ENCODE measurements around the gene CEP55. TPM values are rescaled to one million over a fixed set of nuclear protein-coding genes. Genes with fewer than 3 reads are reported as not detected.
A peak's percentile ranks its signal among the peaks of the same experiment; 100 is the strongest.

Gene CEP55
- total RNA-seq, 1 donor from 2014 or later: 0.53 TPM

DNA sequence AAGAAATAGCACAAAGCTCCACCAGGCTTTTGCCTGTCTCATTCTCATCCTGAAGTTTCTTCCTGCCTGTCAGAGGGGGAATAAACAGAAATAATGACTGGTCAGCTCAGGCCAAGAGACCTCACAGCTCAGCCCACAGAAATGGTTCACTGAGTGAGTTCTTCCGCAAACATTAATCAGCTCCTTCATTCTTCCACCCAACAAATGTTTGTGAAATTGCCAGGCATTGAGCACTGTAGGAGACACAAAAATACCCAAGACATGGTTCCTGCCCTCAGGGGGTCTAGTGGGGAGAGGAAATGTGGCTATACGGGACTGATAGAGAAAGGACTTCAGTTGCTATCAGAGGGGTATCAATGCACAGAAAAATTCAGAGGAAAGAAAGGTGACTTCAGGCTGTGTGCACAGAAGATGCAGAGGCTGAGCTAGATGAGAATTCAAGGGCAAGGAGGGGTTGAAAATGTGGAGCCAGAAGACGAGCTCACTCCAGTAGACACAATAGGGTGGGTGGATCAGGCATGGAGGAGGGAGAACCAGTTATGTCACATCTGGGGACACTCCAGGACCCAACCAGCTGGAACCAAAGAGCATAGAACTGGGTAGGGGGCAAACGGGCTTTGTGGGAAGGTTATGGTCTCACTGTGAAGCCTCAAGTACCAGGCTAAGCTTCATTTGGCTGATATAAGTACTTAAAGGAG, 35.2 kb upstream of the CEP55 start:
- TF ChIP-seq, protein P1, sequence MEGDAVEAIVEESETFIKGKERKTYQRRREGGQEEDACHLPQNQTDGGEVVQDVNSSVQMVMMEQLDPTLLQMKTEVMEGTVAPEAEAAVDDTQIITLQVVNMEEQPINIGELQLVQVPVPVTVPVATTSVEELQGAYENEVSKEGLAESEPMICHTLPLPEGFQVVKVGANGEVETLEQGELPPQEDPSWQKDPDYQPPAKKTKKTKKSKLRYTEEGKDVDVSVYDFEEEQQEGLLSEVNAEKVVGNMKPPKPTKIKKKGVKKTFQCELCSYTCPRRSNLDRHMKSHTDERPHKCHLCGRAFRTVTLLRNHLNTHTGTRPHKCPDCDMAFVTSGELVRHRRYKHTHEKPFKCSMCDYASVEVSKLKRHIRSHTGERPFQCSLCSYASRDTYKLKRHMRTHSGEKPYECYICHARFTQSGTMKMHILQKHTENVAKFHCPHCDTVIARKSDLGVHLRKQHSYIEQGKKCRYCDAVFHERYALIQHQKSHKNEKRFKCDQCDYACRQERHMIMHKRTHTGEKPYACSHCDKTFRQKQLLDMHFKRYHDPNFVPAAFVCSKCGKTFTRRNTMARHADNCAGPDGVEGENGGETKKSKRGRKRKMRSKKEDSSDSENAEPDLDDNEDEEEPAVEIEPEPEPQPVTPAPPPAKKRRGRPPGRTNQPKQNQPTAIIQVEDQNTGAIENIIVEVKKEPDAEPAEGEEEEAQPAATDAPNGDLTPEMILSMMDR (IDR thresholded peaks at IDR 0.05; ENCODE audit: insufficient read depth, low read length, severe bottlenecking): no peak
- Histone ChIP-seq H3K27me3 (ENCODE audit: control insufficient read depth, insufficient read depth, low read length) (no peaks in the 10 kb centered on the region), H3K4me3 (ENCODE audit: low read depth, low read length) (no peak overlapping the region), H3K36me3 (ENCODE audit: control insufficient read depth, insufficient read depth, low read length) (peaks cover 15% of the 10 kb centered on the region)
- no peak for FAIRE-seq
- DNase-seq (ENCODE audit: low read depth): no peak

GRCh38 chr10:93461807-93462178, 34.6 kb upstream of the CEP55 start:
- FAIRE-seq (no peak), DNase-seq (ENCODE audit: low read depth) (peak; percentile 80)

DNA sequence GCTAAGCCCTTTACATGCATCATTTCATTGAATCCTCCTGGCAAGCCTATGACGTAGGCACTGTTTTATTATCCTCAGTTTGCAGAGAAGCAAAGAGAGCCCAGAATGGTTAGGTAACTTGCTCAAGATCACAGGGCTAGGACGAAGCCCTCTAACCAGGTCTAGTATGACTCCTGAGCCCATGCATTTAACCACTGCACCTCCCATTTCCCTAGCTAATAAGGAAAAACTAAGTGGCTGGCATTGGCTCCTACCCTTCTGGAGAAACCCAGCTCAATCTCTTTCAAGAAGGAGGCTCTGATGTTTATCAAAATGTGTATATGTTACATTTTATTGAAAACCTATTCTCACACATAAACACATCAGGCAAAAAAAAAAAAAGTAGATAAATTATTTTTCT, 34.0 kb upstream of the CEP55 start:
- FAIRE-seq (no peak), DNase-seq (ENCODE audit: low read depth) (no peak)
- Histone ChIP-seq H3K27me3 (ENCODE audit: control insufficient read depth, insufficient read depth, low read length) (no peaks in the 10 kb centered on the region), H3K36me3 (ENCODE audit: control insufficient read depth, insufficient read depth, low read length) (peaks cover 8% of the 10 kb centered on the region), H3K4me3 (ENCODE audit: low read depth, low read length) (no peak overlapping the region)
- TF ChIP-seq, protein P1 (IDR thresholded peaks at IDR 0.05; ENCODE audit: insufficient read depth, low read length, severe bottlenecking): no peak

More at GRCh38 chr10:93461807-93462178, 34.6 kb upstream of the CEP55 start:
- no peak overlapping the region for H3K4me3 ChIP-seq (ENCODE audit: low read depth, low read length)
- peaks cover 12% of the 10 kb centered on the region for H3K36me3 ChIP-seq (ENCODE audit: control insufficient read depth, insufficient read depth, low read length)
- H3K27me3 ChIP-seq (ENCODE audit: control insufficient read depth, insufficient read depth, low read length): no peaks in the 10 kb centered on the region
- TF ChIP-seq, protein P1 (IDR thresholded peaks at IDR 0.05; ENCODE audit: insufficient read depth, low read length, severe bottlenecking): no peak

DNA sequence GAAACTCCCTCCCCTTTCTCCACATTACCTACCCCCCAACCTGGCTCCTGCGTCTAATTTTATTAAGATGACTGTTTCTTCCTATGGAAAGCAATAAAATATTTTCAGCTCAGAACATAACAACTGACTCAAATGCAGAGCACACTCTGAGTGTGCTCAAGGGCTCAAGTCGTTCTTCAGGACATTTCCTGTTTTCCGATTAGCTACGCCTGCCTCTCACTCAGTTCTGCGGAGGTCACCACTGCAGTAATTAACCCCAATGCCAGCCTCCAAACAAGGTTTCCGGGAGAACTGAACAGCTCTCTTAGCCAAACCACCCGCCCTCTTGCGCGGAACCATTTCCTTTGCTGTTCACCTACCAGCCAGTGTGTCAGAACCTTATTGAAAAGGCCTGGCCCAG, 33.5 kb upstream of the CEP55 start:
- Histone ChIP-seq H3K36me3 (ENCODE audit: control insufficient read depth, insufficient read depth, low read length) (peaks cover 7% of the 10 kb centered on the region), H3K27me3 (ENCODE audit: control insufficient read depth, insufficient read depth, low read length) (no peaks in the 10 kb centered on the region), H3K4me3 (ENCODE audit: low read depth, low read length) (no peak overlapping the region)
- no peak for DNase-seq (ENCODE audit: low read depth)
- no peak for FAIRE-seq
- TF ChIP-seq, protein P1 (IDR thresholded peaks at IDR 0.05; ENCODE audit: insufficient read depth, low read length, severe bottlenecking): no peak

- DNase-seq (ENCODE audit: low read depth) (no peak), FAIRE-seq (no peak)
- TF ChIP-seq, protein P1 (IDR thresholded peaks at IDR 0.05; ENCODE audit: insufficient read depth, low read length, severe bottlenecking): no peak
- Histone ChIP-seq H3K36me3 (ENCODE audit: control insufficient read depth, insufficient read depth, low read length) (peaks cover 8% of the 10 kb centered on the region), H3K27me3 (ENCODE audit: control insufficient read depth, insufficient read depth, low read length) (no peaks in the 10 kb centered on the region), H3K4me3 (ENCODE audit: low read depth, low read length) (no peak overlapping the region)
Observed at GRCh38 chr10:93463723-93464476, 32.5 kb upstream of the CEP55 start.

Data from bronchial epithelial cell (primary cell).